Lower lobe of right lung (tissue), 2 donors: ENCODE measurements around the gene BEAN1. TPM values are rescaled to one million over a fixed set of nuclear protein-coding genes. Genes with fewer than 3 reads are reported as not detected.

Source experiments
- ATAC-seq, 2 donors: fragments of 200-7000 bp; cut with Tn5 transposase; one replicate each; pipeline ENCODE4 v1.9.1; 2020 to 2022; ENCODE audit warnings: mild to moderate bottlenecking in 2 of 2, moderate library complexity in 2 of 2
- DNase-seq: peaks from one replicate; pipeline ENCODE4 v3.0.0-alpha.2; 2020
- H3K27ac ChIP-seq: fragments of 200-600 bp; one replicate; pipeline ENCODE4 v1.8.0; 2022
- H3K27me3 ChIP-seq: fragments of 200-600 bp; one replicate; pipeline ENCODE4 v1.8.0; 2022; ENCODE audit warnings: low read depth
- H3K36me3 ChIP-seq: fragments of 200-600 bp; one replicate; pipeline ENCODE4 v1.8.0; 2022; ENCODE audit warnings: mild to moderate bottlenecking
- H3K4me1 ChIP-seq: fragments of 200-600 bp; one replicate; pipeline ENCODE4 v1.8.0; 2022
- H3K4me3 ChIP-seq: fragments of 200-600 bp; one replicate; pipeline ENCODE4 v1.8.0; 2022; ENCODE audit warnings: mild to moderate bottlenecking
- H3K9me3 ChIP-seq: fragments of 200-600 bp; one replicate; pipeline ENCODE4 v1.8.0; 2022
- CTCF ChIP-seq: fragments of 200-600 bp; IDR thresholded peaks from one replicate; pipeline ENCODE4 v1.8.0; 2022; ENCODE audit warnings: antibody characterized with exemption, mild to moderate bottlenecking
- intact Hi-C: fragments of 100-400 bp; cut with DNase I; formaldehyde crosslinking; loops from one replicate; pipeline ENCODE4 v1.11.0; 2022
- total RNA-seq: library from RNA; stranded (reverse); fragmentation: NEBNext Ultra II Directional; extraction: Animal tissue kit (Norgen Biotek cat#: 25700); gene quantifications from one replicate; pipeline ENCODE4 v1.2.1, GENCODE V29; 2021
- donor health status: DM: no; HTN: yes; CAD: no; lungs with severe emphysema.

Gene BEAN1
- total RNA-seq, 1 donor from 2014 or later: 0.15 TPM

- no peaks in the 10 kb centered on the region for H3K27me3 ChIP-seq
- intact Hi-C loops: no loop called here
- no peak overlapping the region for H3K27ac ChIP-seq
- DNase-seq (no peak), ATAC-seq (no peak)
- H3K4me3 ChIP-seq: no peak overlapping the region
- no peak for TF ChIP-seq CTCF
- H3K36me3 ChIP-seq: no peaks in the 10 kb centered on the region
- peaks cover 13% of the 10 kb centered on the region for H3K4me1 ChIP-seq
- H3K9me3 ChIP-seq: no peaks in the 10 kb centered on the region
Observed at GRCh38 chr16:66412182-66412581, 14.9 kb upstream of the BEAN1 start.

- no peak overlapping the region for H3K27ac ChIP-seq
- H3K27me3 ChIP-seq: no peaks in the 10 kb centered on the region
- ATAC-seq: no peak
- intact Hi-C loops: no loop called here
- TF ChIP-seq CTCF: no peak
- no peaks in the 10 kb centered on the region for H3K9me3 ChIP-seq
- DNase-seq: no peak
- no peaks in the 10 kb centered on the region for H3K36me3 ChIP-seq
- no peak overlapping the region for H3K4me3 ChIP-seq
- no peaks in the 10 kb centered on the region for H3K4me1 ChIP-seq
Observed at GRCh38 chr16:66414891-66415290, 12.2 kb upstream of the BEAN1 start.

- Histone ChIP-seq H3K9me3 (no peaks in the 10 kb centered on the region), H3K36me3 (no peaks in the 10 kb centered on the region), H3K4me3 (no peak overlapping the region), H3K4me1 (no peaks in the 10 kb centered on the region), H3K27ac (no peak overlapping the region), H3K27me3 (no peaks in the 10 kb centered on the region)
- DNase-seq (no peak), ATAC-seq (no peak)
- intact Hi-C loops: no loop called here
- TF ChIP-seq CTCF: no peak
Observed at GRCh38 chr16:66416136-66416535, 11.0 kb upstream of the BEAN1 start.

DNA sequence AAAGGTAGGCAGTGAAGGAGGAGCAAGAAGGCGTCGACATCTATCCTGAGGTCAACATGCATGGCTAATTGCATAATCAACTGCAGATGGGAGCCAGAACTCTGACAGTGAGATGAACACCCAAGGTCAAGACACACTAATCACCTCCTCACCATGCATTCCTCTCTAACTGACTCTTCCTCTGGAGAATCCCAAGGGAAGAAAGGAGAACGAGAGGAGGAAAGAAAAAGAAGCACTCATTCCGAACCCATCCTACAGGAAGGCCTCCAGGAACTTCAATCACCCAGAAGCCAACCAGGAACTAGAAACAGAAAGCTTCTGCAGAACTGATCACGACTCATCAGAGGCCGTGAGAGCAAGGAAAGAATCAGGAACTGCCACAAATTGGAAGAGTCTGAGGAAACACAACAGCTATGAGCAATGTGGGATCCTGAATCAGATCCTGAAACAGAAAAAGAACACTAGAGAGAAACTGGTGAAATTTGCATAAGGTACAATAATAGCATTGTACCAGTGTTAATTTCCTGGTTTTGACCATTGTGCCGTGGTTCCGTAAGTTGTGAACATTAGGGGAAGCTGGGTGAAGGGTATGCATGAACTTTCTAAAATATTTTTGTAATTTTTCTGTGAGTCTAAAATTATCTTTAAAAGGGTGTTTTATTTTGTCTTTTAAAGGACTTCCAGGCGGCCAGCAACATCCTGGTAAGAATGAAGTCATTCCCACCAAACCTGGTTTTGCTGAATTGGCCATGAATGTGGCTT is 10.0 kb upstream of the BEAN1 start:
- TF ChIP-seq CTCF: no peak
- Histone ChIP-seq H3K27ac (no peak overlapping the region), H3K27me3 (no peaks in the 10 kb centered on the region), H3K36me3 (no peaks in the 10 kb centered on the region), H3K4me3 (no peak overlapping the region), H3K9me3 (no peaks in the 10 kb centered on the region), H3K4me1 (no peaks in the 10 kb centered on the region)
- ATAC-seq (no peak), DNase-seq (no peak)
- intact Hi-C loops: no loop called here

- Histone ChIP-seq H3K27me3 (no peaks in the 10 kb centered on the region), H3K4me3 (no peak overlapping the region), H3K27ac (no peak overlapping the region), H3K4me1 (no peaks in the 10 kb centered on the region), H3K36me3 (no peaks in the 10 kb centered on the region), H3K9me3 (no peaks in the 10 kb centered on the region)
- no peak for TF ChIP-seq CTCF
- ATAC-seq (no peak), DNase-seq (no peak)
- intact Hi-C loops: no loop called here
Observed at GRCh38 chr16:66418165-66418962, 8.7 kb upstream of the BEAN1 start.
